ENCODE results near the gene PSMD11. TPM values are rescaled to one million over a fixed set of nuclear protein-coding genes. Genes with fewer than 3 reads are reported as not detected.

Gene PSMD11
- total and polyA plus RNA-seq, 2 of the 13 experiments (the other 11 are each of a cell fraction or from before 2014, with no cell fraction given) = 69.8 to 152 TPM

- TF ChIP-seq ZFP62 (CRISPR knock-in tag; IDR thresholded peaks at IDR 0.05) (no peak), FOXP4 (CRISPR knock-in tag; IDR thresholded peaks at IDR 0.05) (no peak)
These were observed 20.1 kb downstream of the PSMD11 start (continued) for GRCh38 chr17:32464374-32464773.

- BruUV-seq (replicated peaks) = no TSS peak
- Histone ChIP-seq H3K79me2 (ENCODE audit: insufficient read depth, low read length) (peaks cover 4% of the 10 kb centered on the region), H4K20me1 (ENCODE audit: insufficient read depth, low read length) (no peaks in the 10 kb centered on the region), H3K27me3 (ENCODE audit: control insufficient read depth in 1 of 2, insufficient read depth in 2 of 2, low read length in 2 of 2) (no peaks in the 10 kb centered on the region), H3K4me1 (ENCODE audit: insufficient read depth, low read length) (no peaks in the 10 kb centered on the region), H3K9ac (ENCODE audit: insufficient read depth, low read depth, low read length) (no peak overlapping the region), H3K36me3 (replicated peaks in 1 of 2; ENCODE audit: control insufficient read depth in 1 of 2, insufficient read depth in 2 of 2, low read length in 2 of 2) (peaks cover 17 to 87% of the 10 kb centered on the region in 2 experiments), H3K9me3 (ENCODE audit: low read length) (no peaks in the 10 kb centered on the region), H3K4me3 (replicated peaks in 1 of 3; ENCODE audit: insufficient read depth in 1 of 3, low read depth in 2 of 3, low read length in 3 of 3) (no peak overlapping the region), H3K4me2 (ENCODE audit: low read depth, low read length) (no peak overlapping the region), H3K27ac (ENCODE audit: extremely low read length, insufficient read depth, low read length) (no peak overlapping the region), H2AFZ (ENCODE audit: low read length) (no peak overlapping the region)
- DNase-seq (ENCODE audit: low spot score) = no peak
- in situ Hi-C loops (cut with HindIII; ENCODE audit: extremely low pct_ligation_motif_present, low pct_unique_long_range_greater_than_20kb) (no loop called here), intact Hi-C loops (cut with micrococcal nuclease; ENCODE audit: unreplicated experiment) (no loop called here)
- no peak for FAIRE-seq
- POLR2A ChIA-PET = no interaction called here
- no peak for ATAC-seq
- CTCF ChIA-PET (ENCODE audit: low intra/inter-chr PET ratio, low total read pairs) = no interaction called here
- TF ChIP-seq ZFP91 (CRISPR knock-in tag; IDR thresholded peaks at IDR 0.05; ENCODE audit: borderline replicate concordance) (no peak), ZBTB21 (CRISPR knock-in tag; IDR thresholded peaks at IDR 0.05) (no peak), ZBTB8A (CRISPR knock-in tag; IDR thresholded peaks at IDR 0.05; ENCODE audit: borderline replicate concordance, low read depth) (no peak), SALL1 (CRISPR knock-in tag; IDR thresholded peaks at IDR 0.05) (no peak), MAFF (IDR thresholded peaks at IDR 0.05; ENCODE audit: low read depth, low read length) (no peak), PHF21A (CRISPR knock-in tag; IDR thresholded peaks at IDR 0.05) (no peak), KIAA2018 (CRISPR knock-in tag; IDR thresholded peaks at IDR 0.05; ENCODE audit: borderline replicate concordance) (no peak), ZNF207 (IDR thresholded peaks at IDR 0.05; ENCODE audit: borderline replicate concordance) (no peak), MATR3 (CRISPR knock-in tag; IDR thresholded peaks at IDR 0.05) (no peak), SRY (CRISPR knock-in tag; IDR thresholded peaks at IDR 0.05) (no peak), HOXA9 (CRISPR knock-in tag; IDR thresholded peaks at IDR 0.05; ENCODE audit: borderline replicate concordance) (no peak)
- 97% methylated on average over 7 of the region's 7 CpGs for WGBS (ENCODE audit: low lambda C conversion rate)
These were observed 23.6 kb downstream of the PSMD11 start for GRCh38 chr17:32467949-32468348.
